HG03039 (cell line): ENCODE measurements around the gene DRP2.
"Not testable (repeated sequence)": the region's sequence is repeated elsewhere in the genome, so short reads cannot be mapped to it uniquely, and the experiment has no call there.

ENCODE experiments used
- ATAC-seq: cut with Tn5 transposase; IDR thresholded peaks from one replicate; pipeline ENCODE4 v1.9.1; 2021; ENCODE audit warnings: mild to moderate bottlenecking, moderate library complexity; ENCODE audit not compliant: unreplicated experiment

Gene DRP2

DNA sequence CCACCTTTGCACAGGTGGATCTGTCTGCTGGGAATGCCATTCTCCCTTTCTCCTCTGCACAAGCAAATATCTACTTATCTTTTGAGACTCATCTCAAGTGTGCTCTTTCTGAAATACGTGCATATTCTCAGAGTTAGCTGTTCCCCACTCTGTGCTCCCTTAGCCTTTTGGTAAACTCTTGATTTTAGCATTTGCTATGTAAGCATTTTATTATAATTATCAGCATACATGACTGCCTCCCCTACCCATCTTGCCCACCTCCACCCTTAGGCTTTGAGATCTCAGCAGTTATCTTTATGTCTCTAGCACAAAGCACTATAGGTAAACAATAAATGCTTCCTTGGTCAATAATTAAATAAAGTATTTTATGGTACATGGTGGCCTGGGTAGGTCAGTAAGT lies 11.5 kb downstream of the DRP2 start:
- ATAC-seq, result no peak

DNA sequence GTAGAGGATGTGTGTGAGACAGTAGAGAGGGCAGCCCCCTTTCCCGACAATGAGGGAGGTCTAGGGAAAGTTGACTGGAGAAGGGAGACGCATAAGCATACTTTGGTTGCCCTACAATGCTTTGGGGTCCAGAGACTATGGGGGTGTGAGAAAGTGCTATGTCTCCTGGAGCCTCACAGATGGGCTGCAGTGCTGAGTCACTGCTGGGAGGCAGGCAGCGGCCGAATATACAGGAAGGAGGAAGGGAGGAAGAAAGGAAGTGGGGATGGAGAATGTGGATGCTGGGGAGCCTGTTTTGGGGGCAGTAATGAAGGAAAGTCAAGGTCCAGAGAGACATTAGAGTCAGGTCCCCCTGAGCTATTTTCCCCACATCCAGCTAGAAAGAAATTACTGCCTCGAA lies 12.7 kb downstream of the DRP2 start:
- ATAC-seq, result no peak

DNA sequence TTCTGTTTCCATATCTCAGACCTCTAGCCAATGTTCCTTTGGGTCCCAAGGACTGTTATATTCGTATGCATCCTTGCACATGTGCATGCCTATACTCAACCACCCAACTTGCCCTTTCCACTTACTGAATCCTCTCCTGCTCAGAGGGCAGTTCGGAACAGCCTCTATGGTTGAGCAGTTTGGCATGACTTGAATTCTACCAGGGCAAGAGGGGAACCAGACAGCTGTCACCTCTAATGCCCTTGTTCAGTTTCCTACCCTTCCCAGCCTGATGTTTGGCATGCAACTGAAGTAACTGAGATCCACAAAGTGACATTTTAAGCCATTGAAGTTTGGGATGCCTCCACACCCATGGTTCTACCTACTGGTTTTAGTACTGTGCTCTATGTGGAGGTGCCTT lies 17.5 kb downstream of the DRP2 start:
- no peak for ATAC-seq

DNA sequence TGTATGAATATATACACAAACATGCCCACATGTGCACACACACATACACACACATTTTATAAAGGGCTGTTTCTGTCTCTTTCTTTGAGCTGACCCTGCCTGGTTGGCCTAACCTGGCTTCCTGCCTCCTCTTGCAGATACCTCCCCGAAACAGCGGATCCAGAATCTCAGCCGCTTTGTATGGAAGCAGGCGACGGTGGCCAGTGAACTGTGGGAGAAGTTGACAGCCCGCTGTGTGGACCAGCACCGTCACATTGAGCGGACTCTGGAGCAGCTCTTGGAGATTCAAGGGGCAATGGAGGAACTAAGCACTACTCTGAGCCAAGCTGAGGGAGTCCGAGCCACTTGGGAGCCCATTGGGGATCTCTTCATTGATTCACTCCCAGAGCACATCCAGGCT lies 21.9 kb downstream of the DRP2 start:
- ATAC-seq, result no peak

DNA sequence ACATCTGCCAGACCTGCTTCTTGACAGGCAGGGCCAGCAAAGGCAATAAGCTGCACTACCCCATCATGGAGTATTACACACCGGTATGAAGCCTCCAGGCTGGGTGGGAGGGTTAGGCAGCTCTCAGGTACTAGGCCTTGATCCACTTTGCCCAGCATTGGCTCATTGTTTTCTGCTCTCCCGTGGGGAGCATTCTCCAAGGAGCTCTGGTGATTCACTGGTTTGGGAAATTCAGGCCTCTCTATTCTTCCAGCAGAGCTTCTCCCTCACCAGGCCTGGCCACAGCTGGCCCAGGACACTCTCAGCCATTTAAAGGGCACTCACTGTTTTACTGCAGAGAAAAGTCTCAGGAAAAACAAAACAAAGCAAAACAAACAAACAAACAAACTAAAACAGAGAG lies 33.0 kb downstream of the DRP2 start:
- no peak for ATAC-seq

DNA sequence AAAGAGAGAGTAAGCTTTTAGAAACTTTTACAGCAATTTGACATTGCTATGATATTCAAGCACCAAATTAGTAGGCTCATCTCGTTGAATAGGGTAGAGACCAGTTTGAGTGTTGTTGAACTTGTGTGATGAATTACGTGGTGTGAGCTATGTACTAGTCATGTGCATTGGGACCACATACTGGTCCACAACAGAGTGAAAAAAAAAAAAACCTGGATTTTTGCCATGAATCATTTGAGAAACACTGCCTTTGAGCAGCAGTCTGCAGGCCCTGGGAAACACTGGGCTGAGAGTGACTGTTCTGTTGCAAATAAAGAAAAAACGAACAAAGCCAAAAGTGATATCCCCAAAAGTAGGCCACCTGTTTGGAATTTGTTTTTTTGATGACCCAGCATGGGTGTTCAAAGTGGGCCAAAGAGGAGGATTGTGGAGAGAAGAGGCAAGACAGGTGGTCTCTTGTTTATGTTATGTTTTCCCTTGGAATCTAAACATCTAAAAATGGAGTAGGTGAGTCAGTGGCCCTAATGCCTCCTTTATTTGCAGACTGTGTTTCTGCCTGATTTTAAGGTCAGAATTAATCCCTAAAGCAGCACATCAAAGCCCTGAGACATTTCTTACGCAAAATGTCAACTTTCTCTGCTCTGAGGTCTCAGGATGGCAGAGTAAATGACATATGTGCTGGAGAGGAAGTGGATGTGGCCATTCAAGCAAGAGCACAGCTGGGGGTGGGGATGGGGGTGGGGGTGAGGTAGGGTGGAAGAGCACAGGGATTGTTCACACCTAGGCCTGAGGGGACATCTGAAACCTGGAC lies 38.1 kb downstream of the DRP2 start:
- no peak for ATAC-seq

DNA sequence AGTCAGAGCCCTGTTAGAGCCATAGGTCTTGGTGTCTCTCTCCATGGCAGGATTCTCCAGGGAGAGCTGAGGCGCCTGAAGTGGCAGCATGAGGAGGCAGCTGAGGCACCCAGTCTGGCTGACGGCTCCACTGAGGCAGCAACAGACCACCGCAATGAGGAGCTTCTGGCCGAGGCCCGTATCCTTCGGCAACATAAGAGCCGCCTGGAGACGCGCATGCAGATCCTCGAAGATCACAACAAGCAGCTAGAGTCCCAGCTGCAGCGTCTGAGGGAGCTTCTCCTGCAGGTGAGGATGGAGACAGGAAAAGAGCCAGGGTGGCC lies 38.6 kb downstream of the DRP2 start:
- ATAC-seq, result no peak

DNA sequence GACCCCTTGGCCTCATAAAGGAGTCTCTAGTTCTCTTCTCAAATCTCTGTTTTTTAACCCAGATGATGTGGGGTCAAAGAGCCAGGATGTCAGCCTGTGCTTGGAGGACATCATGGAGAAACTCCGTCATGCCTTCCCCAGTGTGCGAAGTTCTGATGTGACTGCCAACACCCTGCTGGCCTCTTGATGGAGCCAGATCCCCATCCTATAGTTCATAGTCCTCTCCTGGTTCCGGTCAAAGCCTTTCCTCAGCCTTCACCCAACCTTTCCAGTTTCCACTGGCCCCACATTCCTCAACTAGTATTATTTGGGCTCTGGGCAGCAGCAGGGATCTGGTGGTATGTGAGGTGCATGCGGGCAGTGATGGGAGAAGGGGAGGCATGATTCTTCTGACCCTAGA lies 40.8 kb downstream of the DRP2 start:
- ATAC-seq, result no peak

DNA sequence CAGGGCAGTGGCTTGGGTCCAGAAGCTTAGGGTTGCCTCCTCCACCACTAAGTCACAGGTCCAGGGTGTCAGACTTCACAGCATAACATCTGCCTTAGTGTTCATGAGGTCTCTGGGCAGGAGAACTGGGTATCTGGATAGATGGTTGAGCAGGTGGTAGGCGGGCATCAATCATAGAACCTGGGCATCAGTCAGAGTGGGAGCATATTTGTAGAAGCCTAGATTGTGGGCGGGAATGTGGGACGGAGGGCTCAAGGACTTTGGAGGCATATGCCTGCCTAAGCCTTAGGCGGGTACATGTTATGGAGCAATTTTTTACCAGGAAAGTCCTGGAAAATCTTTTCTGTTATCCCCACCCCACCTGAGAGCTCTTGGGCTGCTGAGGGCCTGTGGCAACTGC lies 43.0 kb downstream of the DRP2 start:
- no peak for ATAC-seq

DNA sequence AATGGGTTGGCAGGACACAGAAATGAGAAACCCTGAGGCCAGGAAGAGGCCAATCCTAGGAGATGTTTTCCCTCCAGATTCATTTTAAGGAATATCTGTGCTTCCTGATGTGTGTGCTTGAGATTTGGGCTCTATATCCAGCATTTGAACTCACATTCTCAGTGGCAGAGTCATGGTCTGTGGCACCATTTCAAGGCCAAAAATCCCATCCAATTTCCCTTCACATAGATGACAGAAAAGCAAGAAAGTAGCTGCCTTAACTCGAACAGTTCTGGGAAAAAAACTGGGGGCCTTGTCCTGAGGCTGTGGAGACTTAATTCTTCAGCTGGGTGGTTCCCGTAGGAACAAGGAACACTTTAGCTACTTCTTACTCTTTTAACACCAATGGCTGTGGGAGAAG lies 44.2 kb downstream of the DRP2 start:
- no peak for ATAC-seq

DNA sequence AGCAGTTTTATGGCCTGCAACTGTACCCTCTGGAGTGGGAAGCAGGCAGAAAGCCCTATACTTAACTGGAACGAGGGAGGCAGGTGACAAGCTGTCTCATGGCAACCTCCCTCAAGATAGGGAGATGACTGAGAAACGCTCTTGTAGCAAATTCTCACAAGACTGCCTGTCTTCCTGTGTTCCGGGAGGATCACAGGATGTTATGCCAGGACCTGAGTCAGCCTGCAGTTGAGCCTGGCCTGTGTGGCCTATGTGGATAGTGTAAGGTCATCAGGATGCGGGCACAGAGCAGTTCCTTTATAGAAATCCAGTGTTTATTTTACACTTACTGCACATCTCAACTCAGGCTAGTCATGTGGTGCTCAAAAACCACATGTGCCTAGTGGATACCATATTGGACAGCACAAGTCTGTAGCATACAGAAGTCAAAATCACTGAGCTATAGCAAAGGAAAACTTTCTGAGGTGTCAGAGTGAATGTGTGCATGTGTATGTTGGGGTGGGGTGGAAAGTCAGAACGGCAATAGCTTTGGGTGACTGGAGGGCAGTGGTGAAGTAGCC lies 46.4 kb downstream of the DRP2 start:
- ATAC-seq, result no peak

DNA sequence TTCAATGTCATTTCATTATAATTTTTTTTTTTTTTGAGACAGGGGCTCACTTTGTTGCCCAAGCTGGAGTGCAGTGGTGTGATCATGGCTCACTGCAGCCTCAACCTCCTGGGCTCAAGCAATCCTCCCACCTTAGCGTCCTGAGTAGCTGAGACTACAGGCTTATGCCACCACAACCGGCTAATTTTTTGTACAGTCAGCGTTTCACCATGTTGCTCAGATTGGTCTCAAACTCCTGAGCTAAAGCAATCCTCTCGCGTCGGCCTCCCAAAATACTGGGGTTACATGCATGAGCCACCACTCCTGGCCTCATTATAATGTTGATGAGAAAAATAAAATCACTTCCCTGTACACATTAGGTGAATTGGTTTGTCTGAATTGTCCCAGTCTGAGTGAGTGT lies 54.6 kb downstream of the DRP2 start:
- ATAC-seq, result no peak

DNA sequence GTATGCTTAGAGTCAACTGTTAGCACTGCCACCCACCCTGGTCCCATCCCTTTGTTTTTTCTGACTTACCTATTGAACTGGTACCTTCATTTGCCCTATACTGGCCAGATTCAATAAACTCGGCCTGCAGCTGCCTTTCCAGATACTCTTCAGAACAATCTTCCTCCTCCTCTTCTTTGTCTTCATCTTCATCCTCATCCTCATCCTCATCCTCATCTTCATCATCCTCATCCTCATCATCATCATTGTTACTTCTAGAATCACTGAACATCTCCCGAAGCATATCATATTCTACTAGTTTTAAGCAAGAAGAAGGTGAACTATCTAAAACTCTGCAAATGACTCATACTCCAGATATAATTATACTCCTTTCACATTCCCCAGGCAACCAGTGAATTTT lies 56.7 kb downstream of the DRP2 start:
- no peak for ATAC-seq

DNA sequence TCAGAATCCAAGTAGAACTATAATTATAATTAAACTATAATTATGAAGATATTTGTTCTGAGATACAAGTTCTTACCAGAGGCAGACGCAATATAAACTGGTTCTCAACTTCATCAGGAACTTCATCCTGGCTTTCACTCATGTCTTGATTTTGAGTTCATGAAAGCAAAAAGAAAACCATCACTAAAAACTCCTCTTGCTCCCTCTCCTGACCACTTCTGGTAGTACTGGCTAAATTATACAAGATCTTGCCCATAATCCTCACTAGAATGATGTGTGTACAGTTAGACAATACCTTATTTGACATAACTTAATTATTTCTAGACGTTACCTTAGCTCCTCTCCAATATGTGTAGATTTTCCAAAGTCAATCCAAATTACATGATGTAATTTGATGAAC lies 67.8 kb downstream of the DRP2 start:
- ATAC-seq, result no peak

DNA sequence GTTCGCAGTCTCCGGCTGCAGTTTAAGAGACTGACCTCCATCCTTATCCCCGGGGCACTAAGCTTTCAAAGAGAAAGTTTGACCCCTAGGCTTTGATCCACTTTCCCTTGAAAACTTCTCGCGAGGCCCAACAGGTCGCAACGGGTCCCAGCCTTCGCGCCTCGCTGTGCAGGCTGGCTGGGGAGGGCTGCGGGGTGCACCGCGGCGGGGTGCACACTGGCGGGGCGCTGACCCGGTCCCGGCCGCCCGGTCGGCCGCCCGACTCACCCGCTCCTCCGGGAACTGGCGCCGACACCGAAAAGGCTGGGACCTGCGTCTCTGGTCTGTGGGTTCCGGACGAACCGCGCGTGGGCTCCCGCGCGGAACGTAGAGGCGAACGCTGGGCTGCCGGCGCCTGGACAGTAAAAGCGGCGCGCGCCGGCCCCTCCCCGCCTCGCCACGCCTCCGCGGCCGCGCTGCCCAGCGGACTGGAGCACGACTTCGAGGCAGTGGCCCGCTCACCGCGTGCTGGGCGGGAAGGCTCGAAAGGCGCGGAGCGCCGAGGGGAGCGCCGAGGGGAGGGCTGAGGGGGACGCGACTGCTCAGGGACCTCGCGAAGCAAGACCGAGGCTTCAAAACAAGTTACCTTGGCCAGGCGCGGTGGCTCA lies 71.5 kb downstream of the DRP2 start, which contains the start of gene TAF7L:
Gene TAF7L, minus strand, starts transcription at position 378 of the 647 bp plus-strand sequence. CDS start 3,791 bp downstream, outside the sequence.
- no peak for ATAC-seq

DNA sequence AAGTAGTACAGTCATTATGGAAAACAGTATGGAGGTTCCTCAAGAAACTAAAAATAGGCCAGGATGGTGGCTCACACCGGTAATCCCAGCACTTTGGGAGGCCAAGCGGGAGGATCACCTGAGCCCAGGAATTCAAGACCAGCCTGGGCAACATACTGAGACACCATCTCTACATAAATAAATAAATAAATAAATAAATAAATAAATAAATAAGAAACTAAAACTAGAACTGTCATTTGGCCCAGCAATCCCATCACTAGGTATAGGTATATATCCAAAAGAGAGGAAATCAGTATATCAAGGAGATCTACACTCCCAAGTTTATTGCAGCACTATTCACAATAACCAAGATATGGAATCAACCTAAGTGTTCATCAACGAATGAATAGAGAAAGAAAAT lies 76.0 kb downstream of the DRP2 start:
- ATAC-seq, result not testable (repeated sequence)

DNA sequence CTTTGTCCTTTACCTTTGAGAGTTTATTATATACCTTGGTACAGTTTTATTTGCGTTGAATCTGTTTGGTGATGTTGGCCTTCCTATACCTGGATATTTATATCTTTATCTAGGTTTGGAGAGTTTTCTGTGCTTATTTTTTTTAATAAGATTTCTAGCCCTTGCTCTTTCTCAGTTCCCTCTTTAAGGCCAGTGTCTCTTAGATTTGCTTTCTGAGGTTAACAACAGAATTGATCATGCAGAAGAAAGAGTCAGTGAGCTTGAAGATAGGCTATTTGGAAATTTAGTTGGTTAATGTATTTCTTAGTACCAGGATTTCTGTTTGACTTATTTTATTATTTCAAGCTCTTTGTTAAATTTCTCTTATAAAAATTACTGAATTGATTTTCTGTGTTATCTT lies 84.2 kb downstream of the DRP2 start:
- ATAC-seq, result no peak
